ENCODE data around the gene FAM83C.
"Not testable (repeated sequence)": the region's sequence is repeated elsewhere in the genome, so short reads cannot be mapped to it uniquely, and the experiment has no call there.

The FAM83C gene

DNA sequence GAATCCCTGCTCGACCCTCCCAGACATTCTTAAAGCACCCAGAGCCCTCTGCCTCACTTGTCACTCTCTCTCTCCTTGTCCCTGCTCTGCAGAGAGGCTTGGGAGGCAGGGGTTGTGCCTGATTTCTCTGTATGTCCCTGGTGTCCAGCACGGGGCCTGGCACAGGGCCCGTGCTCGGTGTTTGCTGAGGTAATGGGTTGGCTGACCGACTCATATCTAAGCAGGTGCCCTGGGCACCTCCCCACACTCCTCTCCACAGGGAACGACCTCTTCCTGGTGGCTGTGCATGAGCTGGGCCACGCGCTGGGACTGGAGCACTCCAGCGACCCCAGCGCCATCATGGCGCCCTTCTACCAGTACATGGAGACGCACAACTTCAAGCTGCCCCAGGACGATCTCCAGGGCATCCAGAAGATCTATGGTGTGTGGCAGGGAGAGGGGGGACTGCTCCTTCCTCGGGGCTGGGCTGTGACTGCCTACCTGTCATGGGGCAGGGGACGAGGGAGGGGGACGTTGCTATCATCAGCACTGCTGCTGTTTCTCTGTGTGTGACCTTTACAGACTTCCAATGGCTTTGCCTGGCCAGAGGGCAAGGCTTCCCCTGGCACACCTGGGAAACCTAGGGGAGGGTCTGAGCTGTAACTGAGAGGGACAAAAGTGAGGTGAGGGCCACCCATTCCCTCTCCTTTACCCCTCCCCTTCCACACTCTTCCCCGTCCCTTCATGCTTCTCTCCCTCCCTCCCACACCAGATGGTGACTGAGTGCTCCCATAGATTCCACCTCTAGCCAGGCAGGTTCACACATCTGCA lies 28.5 kb downstream of the FAM83C start:
- no peak for DNase-seq (ENCODE audit: low spot score)

DNA sequence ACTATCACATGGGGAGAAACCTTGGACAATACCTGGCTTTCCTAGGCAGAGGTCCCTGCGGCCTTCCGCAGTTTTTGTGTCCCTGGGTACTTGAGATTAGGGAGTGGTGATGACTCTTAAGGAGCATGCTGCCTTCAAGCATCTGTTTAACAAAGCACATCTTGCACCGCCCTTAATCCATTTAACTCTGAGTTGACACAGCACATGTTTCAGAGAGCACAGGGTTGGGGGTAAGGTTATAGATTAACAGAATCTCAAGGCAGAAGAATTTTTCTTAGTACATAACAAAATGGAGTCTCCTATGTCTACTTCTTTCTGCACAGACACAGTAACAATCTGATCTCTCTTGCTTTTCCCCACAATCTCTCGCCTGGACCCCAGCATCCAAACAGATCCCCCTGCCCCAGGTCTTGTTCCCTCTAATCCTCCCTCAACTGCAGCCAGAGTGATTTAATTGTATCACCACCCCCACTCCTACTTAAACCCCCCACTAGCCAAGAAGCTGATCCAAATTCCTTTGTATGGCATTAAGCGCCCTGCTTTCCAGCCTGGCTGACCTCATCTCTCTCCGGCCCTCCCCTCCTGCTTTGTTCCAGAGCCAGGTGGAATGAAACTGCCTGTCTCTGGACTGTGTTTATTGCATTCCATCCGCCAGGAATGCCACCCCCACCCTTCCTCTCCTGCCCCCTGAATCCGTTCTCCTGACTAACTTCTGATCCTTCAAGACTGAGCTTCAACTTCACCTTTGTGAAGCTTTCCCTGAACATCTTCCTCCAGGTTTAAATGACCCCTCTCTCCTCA lies 29.3 kb downstream of the FAM83C start:
- DNase-seq (ENCODE audit: low spot score) = not testable (repeated sequence)

DNA sequence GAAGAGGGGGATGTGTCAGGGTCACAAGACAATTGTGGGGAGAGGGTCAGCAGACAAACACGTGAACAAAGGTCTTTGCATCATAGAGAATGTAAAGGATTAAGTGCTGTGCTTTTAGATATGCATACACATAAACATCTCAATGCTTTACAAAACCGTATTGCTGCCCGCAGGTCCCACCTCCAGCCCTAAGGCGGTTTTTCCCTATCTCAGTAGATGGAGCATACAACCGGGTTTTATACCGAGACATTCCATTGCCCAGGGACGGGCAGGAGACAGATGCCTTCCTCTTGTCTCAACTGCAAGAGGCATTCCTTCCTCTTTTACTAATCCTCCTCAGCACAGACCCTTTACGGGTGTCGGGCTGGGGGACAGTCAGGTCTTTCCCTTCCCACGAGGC lies 29.9 kb downstream of the FAM83C start:
- DNase-seq (ENCODE audit: low spot score) = not testable (repeated sequence)

DNA sequence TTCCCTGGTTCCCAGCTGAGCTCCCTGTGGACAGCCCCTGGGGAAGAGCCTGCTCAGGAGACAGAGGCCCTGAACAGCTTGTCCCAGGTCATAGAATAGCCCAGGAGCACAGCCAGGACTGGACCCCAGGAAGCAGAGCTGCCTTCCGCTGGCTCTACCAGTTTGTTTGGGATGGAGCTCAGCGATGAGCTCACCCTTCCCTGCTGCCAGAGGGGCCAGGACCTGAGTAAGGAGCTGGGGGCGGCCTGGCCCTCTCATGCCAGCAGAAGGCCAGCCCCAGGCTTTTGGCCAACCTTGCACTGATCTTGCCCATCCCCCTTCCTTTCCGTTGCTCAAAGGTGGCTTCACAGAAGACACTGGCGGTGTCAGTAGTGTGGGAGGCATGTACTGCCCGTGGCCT lies 31.8 kb downstream of the FAM83C start:
- no peak for DNase-seq (ENCODE audit: low spot score)

DNA sequence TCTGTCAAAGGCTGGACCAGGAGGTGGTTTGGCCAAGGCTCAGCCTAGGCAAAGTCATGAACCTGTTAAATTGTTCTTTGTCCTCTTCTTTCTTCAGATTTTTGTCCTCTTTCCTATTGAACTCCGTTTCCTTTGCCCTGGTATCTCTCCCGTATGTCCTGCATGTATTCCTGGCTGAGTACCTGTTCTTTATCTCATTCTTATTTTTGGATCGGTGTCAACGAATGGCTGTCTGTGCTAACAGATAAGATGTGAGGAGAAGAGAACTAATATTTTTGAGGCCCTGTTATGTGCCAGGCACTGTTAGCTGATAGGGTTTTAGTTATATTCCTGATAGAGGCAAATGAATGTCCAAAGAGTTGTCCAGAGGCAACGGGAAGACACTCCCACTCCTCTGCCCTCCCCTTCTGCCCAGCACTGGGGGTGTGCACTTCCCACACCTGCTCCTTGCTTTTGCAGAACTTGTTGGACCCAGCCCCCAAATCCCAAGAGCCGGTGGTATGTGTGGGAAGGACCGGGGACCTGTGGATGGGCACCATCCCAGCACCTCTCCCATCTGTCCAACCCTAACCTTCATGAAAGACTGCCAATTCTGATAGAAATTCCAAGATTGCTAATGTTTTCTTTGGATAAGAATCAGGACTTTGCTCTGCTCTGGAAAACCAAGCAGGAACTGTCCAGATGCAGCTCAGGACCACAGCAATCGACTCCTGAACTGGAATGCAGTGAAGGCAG lies 34.9 kb downstream of the FAM83C start:
- no peak for DNase-seq (ENCODE audit: low spot score)

DNA sequence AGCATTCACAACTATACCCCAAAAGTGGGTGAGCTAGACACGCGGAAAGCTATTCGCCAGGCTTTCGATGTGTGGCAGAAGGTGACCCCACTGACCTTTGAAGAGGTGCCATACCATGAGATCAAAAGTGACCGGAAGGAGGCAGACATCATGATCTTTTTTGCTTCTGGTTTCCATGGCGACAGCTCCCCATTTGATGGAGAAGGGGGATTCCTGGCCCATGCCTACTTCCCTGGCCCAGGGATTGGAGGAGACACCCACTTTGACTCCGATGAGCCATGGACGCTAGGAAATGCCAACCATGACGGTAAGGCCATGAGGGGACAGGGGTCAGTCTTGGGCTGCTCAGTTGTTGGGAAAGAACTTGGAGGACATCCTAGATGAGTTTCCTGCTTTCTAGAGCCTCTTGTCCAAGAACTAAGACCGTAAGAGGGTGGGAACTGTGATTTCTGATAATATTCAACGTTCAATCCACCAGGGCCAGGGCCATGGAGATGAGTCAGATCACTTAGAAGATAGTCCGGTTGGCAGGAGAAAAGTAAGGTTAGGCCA lies 37.7 kb downstream of the FAM83C start:
- DNase-seq (ENCODE audit: low spot score) = no peak

DNA sequence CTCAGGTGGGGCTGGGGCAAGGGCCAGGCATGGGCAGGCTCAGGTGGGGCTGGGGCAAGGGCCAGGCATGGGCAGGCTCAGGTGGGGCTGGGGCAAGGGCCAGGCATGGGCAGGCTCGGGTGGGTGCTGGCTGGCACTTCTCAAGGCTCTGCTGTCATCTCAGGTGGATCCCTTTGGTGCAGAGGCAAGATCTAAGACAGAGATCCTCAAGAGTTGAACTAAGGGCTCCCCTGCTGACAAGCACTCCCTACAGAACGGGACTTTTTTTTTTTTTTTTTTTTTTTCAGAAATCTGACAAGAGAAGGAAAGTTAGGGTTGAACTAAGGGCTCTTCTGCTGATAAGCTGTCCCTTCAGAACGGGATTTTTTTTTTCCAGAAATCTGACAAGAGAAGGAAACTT lies 39.2 kb downstream of the FAM83C start:
- no peak for DNase-seq (ENCODE audit: low spot score)

DNA sequence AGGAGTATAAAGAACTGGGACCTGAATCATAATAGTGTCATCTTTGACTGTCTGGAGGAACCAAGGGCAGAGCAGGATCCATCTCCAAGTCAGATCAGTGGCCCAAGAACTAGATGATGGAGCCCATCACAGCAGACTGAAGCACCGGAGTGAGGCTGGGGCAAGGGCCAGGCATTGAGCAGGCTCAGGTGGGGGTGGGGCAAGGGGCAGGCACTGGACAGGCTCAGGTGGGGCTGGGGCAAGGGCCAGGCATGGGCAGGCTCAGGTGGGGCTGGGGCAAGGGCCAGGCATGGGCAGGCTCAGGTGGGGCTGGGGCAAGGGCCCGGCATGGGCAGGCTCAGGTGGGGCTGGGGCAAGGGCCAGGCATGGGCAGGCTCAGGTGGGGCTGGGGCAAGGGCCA lies 39.6 kb downstream of the FAM83C start:
- DNase-seq (ENCODE audit: low spot score) = not testable (repeated sequence)

- no peak for DNase-seq (ENCODE audit: low spot score)
Observed at GRCh38 chr20:35252037-35252461, 40.2 kb downstream of the FAM83C start.

DNA sequence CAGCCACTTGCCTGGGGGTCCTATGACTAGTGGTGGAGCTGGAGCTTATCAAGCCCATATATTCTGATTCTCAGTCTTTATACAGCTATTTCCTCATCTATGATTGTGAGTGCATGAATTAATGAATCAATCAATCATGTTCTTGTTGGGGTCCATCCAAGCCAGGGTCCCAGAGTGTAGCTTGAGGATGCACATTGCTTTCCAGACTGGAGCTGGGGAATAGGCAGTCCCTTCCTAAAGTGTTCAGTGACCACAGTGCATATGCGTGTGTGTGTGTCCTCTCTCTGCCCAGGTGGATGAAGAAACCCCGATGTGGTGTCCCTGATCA lies 40.6 kb downstream of the FAM83C start:
- DNase-seq (ENCODE audit: low spot score) = no peak

DNA sequence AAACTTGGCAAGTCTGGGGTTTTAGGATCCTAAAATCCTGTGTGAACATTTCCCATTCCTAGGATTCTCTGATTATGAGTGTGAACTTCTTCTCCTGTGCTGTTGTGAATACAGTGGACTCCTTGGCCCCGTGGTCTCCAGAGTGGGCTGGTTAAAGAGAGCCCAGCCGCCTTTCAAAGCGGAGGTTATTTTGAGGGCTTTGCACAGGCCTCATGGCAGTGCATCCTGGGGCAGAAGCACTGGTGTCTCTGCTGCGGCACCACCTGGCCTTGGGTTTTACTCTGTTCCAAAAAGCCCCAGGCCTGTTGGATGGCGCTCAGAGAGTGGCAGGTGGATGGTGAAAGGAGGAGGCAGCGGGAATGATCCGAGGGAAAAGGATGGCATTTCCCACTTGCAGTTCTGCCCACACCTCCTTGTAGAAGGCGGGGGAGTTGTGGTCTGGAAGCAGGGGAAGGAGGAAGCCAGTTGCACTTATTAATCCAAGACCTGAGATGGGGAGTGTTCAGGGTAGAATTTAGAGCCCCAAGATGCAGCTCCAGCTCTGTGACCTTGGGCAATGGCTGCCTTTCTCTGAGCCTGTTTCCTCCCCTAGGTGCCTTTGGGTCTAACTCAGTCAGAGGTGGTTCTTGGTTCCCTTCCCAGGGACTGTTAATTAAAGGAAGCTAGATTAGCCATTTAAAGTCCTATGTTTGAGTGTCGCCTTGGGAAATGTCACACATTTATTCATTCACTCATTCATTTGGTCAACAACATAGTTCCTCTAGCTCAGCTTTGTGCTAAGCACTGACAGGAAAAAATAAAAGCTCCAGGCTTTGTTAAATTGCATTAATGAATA lies 43.4 kb downstream of the FAM83C start:
- DNase-seq (ENCODE audit: low spot score) = no peak

DNA sequence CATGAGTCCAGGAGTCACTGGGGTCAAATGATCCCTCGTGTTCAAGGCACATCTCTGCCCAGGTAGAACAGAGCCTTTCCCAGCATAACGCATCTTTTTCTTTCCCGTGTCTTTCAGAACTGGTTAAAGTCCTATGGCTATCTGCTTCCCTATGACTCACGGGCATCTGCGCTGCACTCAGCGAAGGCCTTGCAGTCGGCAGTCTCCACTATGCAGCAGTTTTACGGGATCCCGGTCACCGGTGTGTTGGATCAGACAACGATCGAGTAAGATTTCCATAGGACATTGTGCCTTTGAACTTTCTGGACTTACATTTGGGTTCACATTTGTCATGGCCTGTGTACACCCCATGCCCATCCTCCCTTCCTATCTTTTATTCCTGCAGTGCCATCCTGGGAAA lies 45.5 kb downstream of the FAM83C start:
- DNase-seq (ENCODE audit: low spot score) = no peak

GRCh38 chr20:35243986-35244385 lies 48.2 kb downstream of the FAM83C start:
- no peak for DNase-seq (ENCODE audit: low spot score)

GRCh38 chr20:35243317-35243716 lies 48.9 kb downstream of the FAM83C start:
- no peak for DNase-seq (ENCODE audit: low spot score)

GRCh38 chr20:35240811-35241293 lies 51.4 kb downstream of the FAM83C start:
- no peak for DNase-seq (ENCODE audit: low spot score)

DNA sequence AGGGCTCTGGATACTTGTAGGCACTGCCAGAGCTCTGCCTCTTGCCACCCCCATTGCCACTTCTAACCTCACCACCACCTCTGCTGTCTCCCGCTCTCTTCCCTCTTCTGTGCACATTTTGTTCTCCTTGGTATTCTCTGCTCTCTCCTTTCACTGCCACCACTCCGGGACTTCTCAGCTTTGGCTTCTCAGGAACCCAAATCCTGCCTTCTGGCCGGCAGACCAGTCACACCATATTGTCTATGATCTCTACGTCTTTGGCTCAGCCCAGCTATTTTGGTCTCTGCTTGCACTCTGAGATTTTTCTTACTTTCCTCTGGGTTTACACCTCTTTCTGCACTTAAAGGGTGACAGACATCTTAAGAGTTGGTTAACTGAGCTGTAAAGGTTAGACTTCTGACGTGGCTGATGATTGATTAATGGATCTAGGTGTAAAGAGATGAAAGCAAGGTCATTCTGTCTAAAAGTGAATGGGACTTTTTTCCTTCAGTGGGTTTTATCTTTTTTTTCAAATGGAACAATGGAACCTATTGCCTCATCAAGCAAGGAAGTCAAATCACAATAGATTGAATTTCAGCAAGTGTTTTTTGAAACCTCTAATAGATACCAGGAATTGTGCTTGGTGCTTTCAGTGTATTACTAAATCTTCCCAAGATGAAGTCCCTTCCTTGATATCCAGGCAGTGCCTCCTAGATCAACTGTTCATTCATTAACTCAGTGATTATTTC lies 52.0 kb downstream of the FAM83C start:
- no peak for DNase-seq (ENCODE audit: low spot score)

GRCh38 chr20:35238735-35239134 lies 53.5 kb downstream of the FAM83C start:
- DNase-seq (ENCODE audit: low spot score) = no peak

GRCh38 chr20:35238170-35238569 lies 54.1 kb downstream of the FAM83C start:
- no peak for DNase-seq (ENCODE audit: low spot score)

GRCh38 chr20:35237486-35237885 lies 54.7 kb downstream of the FAM83C start:
- no peak for DNase-seq (ENCODE audit: low spot score)

DNA sequence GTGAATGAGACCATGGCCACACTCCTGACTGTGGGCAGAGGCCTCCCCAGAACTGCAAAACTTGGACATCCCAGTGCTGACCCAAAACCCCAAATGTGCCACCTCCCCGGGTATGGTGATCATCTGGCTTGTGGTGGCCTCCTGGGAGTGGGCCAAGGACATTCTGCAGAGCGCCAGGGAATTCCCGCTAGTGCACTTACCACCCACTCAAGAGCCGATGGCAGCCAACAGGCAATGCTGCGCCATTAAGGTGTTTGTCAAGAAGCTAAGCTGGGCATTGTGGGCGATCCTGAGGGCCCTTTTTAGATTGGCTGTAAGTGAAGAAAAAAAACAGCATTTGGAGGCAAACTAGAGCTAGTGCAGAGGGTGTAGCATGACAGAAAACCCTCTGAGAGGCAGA lies 56.3 kb downstream of the FAM83C start:
- no peak for DNase-seq (ENCODE audit: low spot score)
